SK-N-SH treated with all-trans-retinoic acid at 6 μM for 48 hours (cell line): ENCODE data around the gene SHISA8.

ENCODE experiments used
- ATAC-seq: fragments of 200-7000 bp; cut with Tn5 transposase; 3 replicates; pipeline ENCODE4 v1.9.1; 2020; ENCODE audit warnings: mild to moderate bottlenecking, moderate library complexity
- ARNTL ChIP-seq: fragments of 450-650 bp; formaldehyde crosslinking; IDR thresholded peaks from 2 replicates; pipeline ENCODE4 v1.5.0; 2020; ENCODE audit warnings: low read depth, mild to moderate bottlenecking, moderate library complexity, borderline replicate concordance
- CSDC2 ChIP-seq: fragments of 250-450 bp; sonication (Bioruptor Pico); IDR thresholded peaks from 2 replicates; pipeline ENCODE4 v1.5.0; 2020; ENCODE audit warnings: mild to moderate bottlenecking, moderate library complexity
- CSRNP3 ChIP-seq: fragments of 250-450 bp; sonication (Bioruptor Pico); IDR thresholded peaks from 2 replicates; pipeline ENCODE4 v1.5.1; 2021; ENCODE audit warnings: mild to moderate bottlenecking, moderate library complexity
- ESRRG ChIP-seq: fragments of 250-450 bp; sonication (Bioruptor Pico); IDR thresholded peaks from 2 replicates; pipeline ENCODE4 v1.6.1; 2021; ENCODE audit warnings: mild to moderate bottlenecking
- GLIS3 ChIP-seq: fragments of 250-450 bp; sonication (Bioruptor Pico); IDR thresholded peaks from 2 replicates; pipeline ENCODE4 v1.5.0; 2020; ENCODE audit warnings: mild to moderate bottlenecking, moderate library complexity
- ISL1 ChIP-seq: fragments of 250-450 bp; sonication (Bioruptor Pico); IDR thresholded peaks from 2 replicates; pipeline ENCODE4 v2.1.2; 2022; ENCODE audit warnings: mild to moderate bottlenecking, moderate library complexity
- OSR1 ChIP-seq: fragments of 250-450 bp; sonication (Bioruptor Pico); IDR thresholded peaks from 2 replicates; pipeline ENCODE4 v1.8.0; 2022; ENCODE audit warnings: moderate library complexity, mild to moderate bottlenecking, inconsistent platforms
- PPARA ChIP-seq: fragments of 250-450 bp; sonication (Bioruptor Pico); IDR thresholded peaks from 2 replicates; pipeline ENCODE4 v1.5.0; 2020; ENCODE audit warnings: mild to moderate bottlenecking, borderline replicate concordance
- RARB ChIP-seq: fragments of 250-450 bp; sonication (Bioruptor Pico); IDR thresholded peaks from 2 replicates; pipeline ENCODE4 v1.8.0; 2021; ENCODE audit warnings: mild to moderate bottlenecking, moderate library complexity
- TCF4 ChIP-seq: fragments of 250-450 bp; sonication (Bioruptor Pico); IDR thresholded peaks from 2 replicates; pipeline ENCODE4 v1.8.0; 2021; ENCODE audit warnings: mild to moderate bottlenecking, moderate library complexity, borderline replicate concordance
- TOX ChIP-seq: fragments of 250-450 bp; sonication (Bioruptor Pico); IDR thresholded peaks from 2 replicates; pipeline ENCODE4 v1.8.0; 2021; ENCODE audit warnings: mild to moderate bottlenecking, moderate library complexity, borderline replicate concordance
- ZC3H10 ChIP-seq: fragments of 250-450 bp; sonication (Bioruptor Pico); IDR thresholded peaks from 2 replicates; pipeline ENCODE4 v1.5.1; 2021; ENCODE audit warnings: mild to moderate bottlenecking, moderate library complexity
- ZFP3 ChIP-seq: fragments of 250-450 bp; sonication (Bioruptor Pico); IDR thresholded peaks from 2 replicates; pipeline ENCODE4 v1.5.0; 2020; ENCODE audit warnings: mild to moderate bottlenecking, moderate library complexity
- ZFP30 ChIP-seq: fragments of 450-650 bp; formaldehyde crosslinking; IDR thresholded peaks from 2 replicates; pipeline ENCODE4 v1.5.0; 2022; ENCODE audit warnings: mild to moderate bottlenecking, moderate library complexity
- ZNF565 ChIP-seq: fragments of 450-650 bp; formaldehyde crosslinking; conservative IDR thresholded peaks from 2 replicates; pipeline ENCODE4 v1.5.0; 2020; ENCODE audit warnings: low read depth, mild to moderate bottlenecking, moderate library complexity
- ZNF70 ChIP-seq: fragments of 450-650 bp; formaldehyde crosslinking; IDR thresholded peaks from 2 replicates; pipeline ENCODE4 v1.5.0; 2020; ENCODE audit warnings: mild to moderate bottlenecking, moderate library complexity
- ZNF8 ChIP-seq: fragments of 450-650 bp; formaldehyde crosslinking; IDR thresholded peaks from 2 replicates; pipeline ENCODE4 v1.5.0; 2020; ENCODE audit warnings: mild to moderate bottlenecking, moderate library complexity
- TF ChIP-seq, protein P1 (sequence below): fragments of 250-450 bp; sonication (Bioruptor Pico); IDR thresholded peaks from 2 replicates; pipeline ENCODE4 v1.8.0; 2021; ENCODE audit warnings: low read depth, mild to moderate bottlenecking, moderate library complexity, borderline replicate concordance
- TF ChIP-seq, protein P2 (sequence below): fragments of 250-450 bp; sonication (Bioruptor Pico); IDR thresholded peaks from 2 replicates; pipeline ENCODE4 v1.8.0; 2020; ENCODE audit warnings: mild to moderate bottlenecking, moderate library complexity, borderline replicate concordance
- TF ChIP-seq, protein P3 (sequence below): fragments of 250-450 bp; sonication (Bioruptor Pico); IDR thresholded peaks from 2 replicates; pipeline ENCODE4 v1.5.1; 2020; ENCODE audit warnings: low read depth, mild to moderate bottlenecking, moderate library complexity
- TF ChIP-seq, protein P4 (sequence below): fragments of 250-450 bp; sonication (Bioruptor Pico); IDR thresholded peaks from 2 replicates; pipeline ENCODE4 v1.5.0; 2020; ENCODE audit warnings: mild to moderate bottlenecking, moderate library complexity

The SHISA8 gene

GRCh38 chr22:41929418-41929810 is 14.5 kb upstream of the SHISA8 start:
- ATAC-seq = no peak
- no peak for TF ChIP-seq CSDC2 (CRISPR knock-in tag)
- TF ChIP-seq, protein P1, sequence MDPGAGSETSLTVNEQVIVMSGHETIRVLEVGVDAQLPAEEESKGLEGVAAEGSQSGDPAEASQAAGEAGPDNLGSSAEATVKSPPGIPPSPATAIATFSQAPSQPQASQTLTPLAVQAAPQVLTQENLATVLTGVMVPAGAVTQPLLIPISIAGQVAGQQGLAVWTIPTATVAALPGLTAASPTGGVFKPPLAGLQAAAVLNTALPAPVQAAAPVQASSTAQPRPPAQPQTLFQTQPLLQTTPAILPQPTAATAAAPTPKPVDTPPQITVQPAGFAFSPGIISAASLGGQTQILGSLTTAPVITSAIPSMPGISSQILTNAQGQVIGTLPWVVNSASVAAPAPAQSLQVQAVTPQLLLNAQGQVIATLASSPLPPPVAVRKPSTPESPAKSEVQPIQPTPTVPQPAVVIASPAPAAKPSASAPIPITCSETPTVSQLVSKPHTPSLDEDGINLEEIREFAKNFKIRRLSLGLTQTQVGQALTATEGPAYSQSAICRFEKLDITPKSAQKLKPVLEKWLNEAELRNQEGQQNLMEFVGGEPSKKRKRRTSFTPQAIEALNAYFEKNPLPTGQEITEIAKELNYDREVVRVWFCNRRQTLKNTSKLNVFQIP (CRISPR knock-in tag) = no peak
- no peak for TF ChIP-seq ZNF8 (CRISPR knock-in tag)
- TF ChIP-seq, protein P2, sequence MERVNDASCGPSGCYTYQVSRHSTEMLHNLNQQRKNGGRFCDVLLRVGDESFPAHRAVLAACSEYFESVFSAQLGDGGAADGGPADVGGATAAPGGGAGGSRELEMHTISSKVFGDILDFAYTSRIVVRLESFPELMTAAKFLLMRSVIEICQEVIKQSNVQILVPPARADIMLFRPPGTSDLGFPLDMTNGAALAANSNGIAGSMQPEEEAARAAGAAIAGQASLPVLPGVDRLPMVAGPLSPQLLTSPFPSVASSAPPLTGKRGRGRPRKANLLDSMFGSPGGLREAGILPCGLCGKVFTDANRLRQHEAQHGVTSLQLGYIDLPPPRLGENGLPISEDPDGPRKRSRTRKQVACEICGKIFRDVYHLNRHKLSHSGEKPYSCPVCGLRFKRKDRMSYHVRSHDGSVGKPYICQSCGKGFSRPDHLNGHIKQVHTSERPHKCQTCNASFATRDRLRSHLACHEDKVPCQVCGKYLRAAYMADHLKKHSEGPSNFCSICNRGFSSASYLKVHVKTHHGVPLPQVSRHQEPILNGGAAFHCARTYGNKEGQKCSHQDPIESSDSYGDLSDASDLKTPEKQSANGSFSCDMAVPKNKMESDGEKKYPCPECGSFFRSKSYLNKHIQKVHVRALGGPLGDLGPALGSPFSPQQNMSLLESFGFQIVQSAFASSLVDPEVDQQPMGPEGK (CRISPR knock-in tag) = no peak
- TF ChIP-seq OSR1 = no peak
- TF ChIP-seq PPARA (CRISPR knock-in tag) = no peak
- no peak for TF ChIP-seq ZC3H10 (CRISPR knock-in tag)
- no peak for TF ChIP-seq ESRRG (CRISPR knock-in tag)
- no peak for TF ChIP-seq ZNF70
- TF ChIP-seq ARNTL (CRISPR knock-in tag) = no peak
- TF ChIP-seq CSRNP3 (CRISPR knock-in tag) = no peak
- TF ChIP-seq ZFP30 (CRISPR knock-in tag) = no peak
- TF ChIP-seq ZNF565 (CRISPR knock-in tag) = no peak
- no peak for TF ChIP-seq GLIS3
- TF ChIP-seq, protein P3, sequence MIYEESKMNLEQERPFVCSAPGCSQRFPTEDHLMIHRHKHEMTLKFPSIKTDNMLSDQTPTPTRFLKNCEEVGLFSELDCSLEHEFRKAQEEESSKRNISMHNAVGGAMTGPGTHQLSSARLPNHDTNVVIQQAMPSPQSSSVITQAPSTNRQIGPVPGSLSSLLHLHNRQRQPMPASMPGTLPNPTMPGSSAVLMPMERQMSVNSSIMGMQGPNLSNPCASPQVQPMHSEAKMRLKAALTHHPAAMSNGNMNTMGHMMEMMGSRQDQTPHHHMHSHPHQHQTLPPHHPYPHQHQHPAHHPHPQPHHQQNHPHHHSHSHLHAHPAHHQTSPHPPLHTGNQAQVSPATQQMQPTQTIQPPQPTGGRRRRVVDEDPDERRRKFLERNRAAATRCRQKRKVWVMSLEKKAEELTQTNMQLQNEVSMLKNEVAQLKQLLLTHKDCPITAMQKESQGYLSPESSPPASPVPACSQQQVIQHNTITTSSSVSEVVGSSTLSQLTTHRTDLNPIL (CRISPR knock-in tag) = no peak
- no peak for TF ChIP-seq TOX (CRISPR knock-in tag)
- TF ChIP-seq ISL1 (CRISPR knock-in tag) = no peak

GRCh38 chr22:41928593-41929417 is 13.9 kb upstream of the SHISA8 start:
- no peak for TF ChIP-seq RARB (CRISPR knock-in tag)
- TF ChIP-seq, protein P3 (CRISPR knock-in tag) = no peak
- TF ChIP-seq CSRNP3 (CRISPR knock-in tag) = no peak
- no peak for TF ChIP-seq TOX (CRISPR knock-in tag)
- no peak for ATAC-seq

DNA sequence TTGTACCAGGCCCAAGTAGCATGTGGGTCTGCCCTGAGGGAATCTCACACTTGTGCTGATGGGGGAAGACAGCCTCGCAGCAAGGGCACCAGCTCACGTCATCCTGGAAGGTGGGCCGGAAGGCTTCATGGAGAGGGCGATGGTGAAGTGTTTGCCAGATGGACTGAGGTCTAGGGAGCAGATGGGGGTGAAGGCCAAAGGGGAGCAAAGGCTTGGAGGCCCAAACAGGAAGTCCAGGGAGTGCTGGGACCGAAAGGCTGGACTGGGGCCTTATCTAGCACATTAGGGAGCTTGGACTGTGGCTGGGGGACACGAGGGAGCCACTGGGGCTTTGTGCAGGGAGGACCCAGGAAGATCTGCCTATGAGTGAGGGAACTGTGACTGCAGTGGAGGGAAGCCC is 12.9 kb upstream of the SHISA8 start:
- TF ChIP-seq, protein P3 (CRISPR knock-in tag) = no peak
- TF ChIP-seq GLIS3 (no peak), TCF4 (CRISPR knock-in tag) (no peak), ZFP3 (CRISPR knock-in tag) (no peak), PPARA (CRISPR knock-in tag) (no peak), ARNTL (CRISPR knock-in tag) (no peak)
- TF ChIP-seq, protein P4, sequence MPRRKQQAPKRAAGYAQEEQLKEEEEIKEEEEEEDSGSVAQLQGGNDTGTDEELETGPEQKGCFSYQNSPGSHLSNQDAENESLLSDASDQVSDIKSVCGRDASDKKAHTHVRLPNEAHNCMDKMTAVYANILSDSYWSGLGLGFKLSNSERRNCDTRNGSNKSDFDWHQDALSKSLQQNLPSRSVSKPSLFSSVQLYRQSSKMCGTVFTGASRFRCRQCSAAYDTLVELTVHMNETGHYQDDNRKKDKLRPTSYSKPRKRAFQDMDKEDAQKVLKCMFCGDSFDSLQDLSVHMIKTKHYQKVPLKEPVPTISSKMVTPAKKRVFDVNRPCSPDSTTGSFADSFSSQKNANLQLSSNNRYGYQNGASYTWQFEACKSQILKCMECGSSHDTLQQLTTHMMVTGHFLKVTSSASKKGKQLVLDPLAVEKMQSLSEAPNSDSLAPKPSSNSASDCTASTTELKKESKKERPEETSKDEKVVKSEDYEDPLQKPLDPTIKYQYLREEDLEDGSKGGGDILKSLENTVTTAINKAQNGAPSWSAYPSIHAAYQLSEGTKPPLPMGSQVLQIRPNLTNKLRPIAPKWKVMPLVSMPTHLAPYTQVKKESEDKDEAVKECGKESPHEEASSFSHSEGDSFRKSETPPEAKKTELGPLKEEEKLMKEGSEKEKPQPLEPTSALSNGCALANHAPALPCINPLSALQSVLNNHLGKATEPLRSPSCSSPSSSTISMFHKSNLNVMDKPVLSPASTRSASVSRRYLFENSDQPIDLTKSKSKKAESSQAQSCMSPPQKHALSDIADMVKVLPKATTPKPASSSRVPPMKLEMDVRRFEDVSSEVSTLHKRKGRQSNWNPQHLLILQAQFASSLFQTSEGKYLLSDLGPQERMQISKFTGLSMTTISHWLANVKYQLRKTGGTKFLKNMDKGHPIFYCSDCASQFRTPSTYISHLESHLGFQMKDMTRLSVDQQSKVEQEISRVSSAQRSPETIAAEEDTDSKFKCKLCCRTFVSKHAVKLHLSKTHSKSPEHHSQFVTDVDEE (CRISPR knock-in tag) = no peak
- no peak for ATAC-seq
